ENCODE results near the gene KCNA3.

Gene KCNA3

GRCh38 chr1:110648417-110648816, 26.3 kb downstream of the KCNA3 start:
- Histone ChIP-seq H3K27ac (ENCODE audit: low read depth, low read length) (no peak overlapping the region), H3K4me1 (ENCODE audit: control insufficient read depth, insufficient read depth, low read length) (no peaks in the 10 kb centered on the region), H3K36me3 (ENCODE audit: control insufficient read depth, insufficient read depth, low read length) (no peaks in the 10 kb centered on the region), H3K27me3 (ENCODE audit: control insufficient read depth, insufficient read depth, low read length) (no peaks in the 10 kb centered on the region), H3K9ac (ENCODE audit: low read length) (no peak overlapping the region), H3K4me3 (ENCODE audit: low read length) (no peak overlapping the region)

- Histone ChIP-seq H3K36me3 (ENCODE audit: control insufficient read depth, insufficient read depth, low read length) (no peaks in the 10 kb centered on the region), H3K9ac (ENCODE audit: low read length) (no peak overlapping the region), H3K4me1 (ENCODE audit: control insufficient read depth, insufficient read depth, low read length) (no peaks in the 10 kb centered on the region), H3K27me3 (ENCODE audit: control insufficient read depth, insufficient read depth, low read length) (no peaks in the 10 kb centered on the region), H3K27ac (ENCODE audit: low read depth, low read length) (no peak overlapping the region), H3K4me3 (ENCODE audit: low read length) (no peak overlapping the region)
Observed at GRCh38 chr1:110647254-110647891, 27.4 kb downstream of the KCNA3 start.

DNA sequence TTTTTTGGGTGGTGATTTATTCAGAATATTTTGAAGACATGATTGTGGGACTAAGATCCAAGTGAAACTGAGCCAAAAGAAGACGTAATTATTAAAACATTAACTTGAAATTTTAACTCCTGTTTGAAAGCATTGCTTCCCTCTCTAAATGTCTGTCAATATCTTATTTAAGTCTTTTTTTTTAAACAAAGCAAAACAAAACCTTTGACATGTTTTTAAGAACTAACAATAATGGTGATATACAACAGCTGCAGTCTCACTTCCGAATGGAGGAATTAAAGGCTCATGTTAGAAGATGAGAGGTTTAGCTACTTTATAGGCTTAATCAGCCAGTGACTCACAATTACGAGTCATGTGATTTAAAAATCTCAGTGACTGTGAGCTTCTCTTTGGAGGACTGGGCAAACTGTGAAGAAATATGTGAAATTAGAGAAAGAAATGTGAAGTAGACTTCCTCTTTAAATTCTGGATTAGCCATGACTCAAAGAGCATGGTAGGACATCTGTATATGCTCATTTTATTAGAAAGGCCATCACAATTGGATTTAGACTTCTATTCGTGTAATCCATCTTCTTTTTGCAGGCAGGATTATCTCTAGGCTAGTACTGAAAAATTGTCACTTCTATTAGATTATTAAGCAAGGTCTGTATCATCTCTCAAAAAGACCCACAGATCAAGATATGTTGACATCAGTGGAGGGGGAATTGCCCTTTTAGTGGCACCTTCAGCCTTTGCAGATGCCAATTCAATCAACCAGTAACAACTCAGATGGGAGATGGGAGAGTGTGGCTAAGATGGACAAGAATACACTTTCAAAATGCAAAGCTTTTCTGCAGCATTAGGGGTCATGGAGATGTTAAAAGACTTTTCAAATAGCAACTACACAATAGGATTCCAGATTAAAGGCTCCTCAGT, 28.7 kb downstream of the KCNA3 start:
- Histone ChIP-seq H3K4me1 (ENCODE audit: control insufficient read depth, insufficient read depth, low read length) (no peaks in the 10 kb centered on the region), H3K36me3 (ENCODE audit: control insufficient read depth, insufficient read depth, low read length) (no peaks in the 10 kb centered on the region), H3K4me3 (ENCODE audit: low read length) (no peak overlapping the region), H3K27me3 (ENCODE audit: control insufficient read depth, insufficient read depth, low read length) (no peaks in the 10 kb centered on the region), H3K9ac (ENCODE audit: low read length) (no peak overlapping the region), H3K27ac (ENCODE audit: low read depth, low read length) (no peak overlapping the region)

DNA sequence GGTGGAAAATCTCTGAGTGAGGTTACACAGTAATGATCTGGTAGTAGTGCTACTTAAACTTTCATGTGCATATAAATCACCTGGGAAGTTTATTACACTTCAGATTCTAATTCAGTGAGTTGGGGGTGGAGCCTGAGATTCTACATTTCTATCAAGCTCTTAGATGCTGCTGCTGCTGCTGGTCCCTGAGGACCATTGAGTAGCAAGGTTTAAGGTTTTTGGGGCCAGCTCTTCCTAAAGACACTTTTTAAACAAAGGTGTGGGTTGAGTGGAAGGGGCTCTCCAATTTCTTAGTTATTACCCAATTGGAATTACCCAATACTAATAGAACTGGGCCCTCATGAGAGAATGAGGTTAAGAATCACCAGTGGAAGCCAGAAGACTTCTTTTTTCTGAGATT, 29.5 kb downstream of the KCNA3 start:
- Histone ChIP-seq H3K27ac (ENCODE audit: low read depth, low read length) (no peak overlapping the region), H3K9ac (ENCODE audit: low read length) (no peak overlapping the region), H3K27me3 (ENCODE audit: control insufficient read depth, insufficient read depth, low read length) (no peaks in the 10 kb centered on the region), H3K4me3 (ENCODE audit: low read length) (no peak overlapping the region), H3K36me3 (ENCODE audit: control insufficient read depth, insufficient read depth, low read length) (no peaks in the 10 kb centered on the region), H3K4me1 (ENCODE audit: control insufficient read depth, insufficient read depth, low read length) (no peaks in the 10 kb centered on the region)

GRCh38 chr1:110643879-110644472, 30.8 kb downstream of the KCNA3 start:
- H3K4me3 ChIP-seq (ENCODE audit: low read length) = no peak overlapping the region
- no peak overlapping the region for H3K9ac ChIP-seq (ENCODE audit: low read length)
- no peaks in the 10 kb centered on the region for H3K27me3 ChIP-seq (ENCODE audit: control insufficient read depth, insufficient read depth, low read length)
- no peak overlapping the region for H3K27ac ChIP-seq (ENCODE audit: low read depth, low read length)
- H3K36me3 ChIP-seq (ENCODE audit: control insufficient read depth, insufficient read depth, low read length) = no peaks in the 10 kb centered on the region
- no peaks in the 10 kb centered on the region for H3K4me1 ChIP-seq (ENCODE audit: control insufficient read depth, insufficient read depth, low read length)

- no peaks in the 10 kb centered on the region for H3K4me1 ChIP-seq (ENCODE audit: control insufficient read depth, insufficient read depth, low read length)
- H3K27ac ChIP-seq (ENCODE audit: low read depth, low read length) = no peak overlapping the region
- no peaks in the 10 kb centered on the region for H3K36me3 ChIP-seq (ENCODE audit: control insufficient read depth, insufficient read depth, low read length)
- H3K27me3 ChIP-seq (ENCODE audit: control insufficient read depth, insufficient read depth, low read length) = no peaks in the 10 kb centered on the region
- no peak overlapping the region for H3K9ac ChIP-seq (ENCODE audit: low read length)
- no peak overlapping the region for H3K4me3 ChIP-seq (ENCODE audit: low read length)
Observed at GRCh38 chr1:110639724-110640386, 34.9 kb downstream of the KCNA3 start.

DNA sequence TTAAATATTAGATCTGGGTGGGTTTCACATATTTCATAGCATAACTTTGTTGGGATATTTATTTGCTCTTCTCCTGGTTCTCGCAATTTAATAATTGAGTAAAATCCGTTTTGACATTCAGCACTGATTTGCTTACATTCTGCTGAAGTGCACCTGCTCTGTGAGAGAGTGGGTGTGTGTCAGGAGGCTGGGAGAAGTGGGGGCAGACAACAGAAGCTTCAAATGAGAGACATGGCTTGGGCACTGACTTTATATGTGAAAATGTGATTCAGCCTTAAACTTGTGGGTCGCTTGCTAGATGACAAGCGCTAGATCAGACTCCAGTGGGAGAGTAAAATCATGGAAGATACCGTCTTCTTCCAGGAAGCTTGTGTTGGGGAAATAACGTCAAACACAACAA, 36.2 kb downstream of the KCNA3 start:
- no peaks in the 10 kb centered on the region for H3K27me3 ChIP-seq (ENCODE audit: control insufficient read depth, insufficient read depth, low read length)
- H3K36me3 ChIP-seq (ENCODE audit: control insufficient read depth, insufficient read depth, low read length) = no peaks in the 10 kb centered on the region
- no peak overlapping the region for H3K27ac ChIP-seq (ENCODE audit: low read depth, low read length)
- H3K9ac ChIP-seq (ENCODE audit: low read length) = no peak overlapping the region
- peaks cover 7% of the 10 kb centered on the region for H3K4me1 ChIP-seq (ENCODE audit: control insufficient read depth, insufficient read depth, low read length)
- H3K4me3 ChIP-seq (ENCODE audit: low read length) = no peak overlapping the region

- H3K36me3 ChIP-seq (ENCODE audit: control insufficient read depth, insufficient read depth, low read length) = no peaks in the 10 kb centered on the region
- no peak overlapping the region for H3K4me3 ChIP-seq (ENCODE audit: low read length)
- no peaks in the 10 kb centered on the region for H3K27me3 ChIP-seq (ENCODE audit: control insufficient read depth, insufficient read depth, low read length)
- H3K27ac ChIP-seq (ENCODE audit: low read depth, low read length) = no peak overlapping the region
- peaks cover 7% of the 10 kb centered on the region for H3K4me1 ChIP-seq (ENCODE audit: control insufficient read depth, insufficient read depth, low read length)
- no peak overlapping the region for H3K9ac ChIP-seq (ENCODE audit: low read length)
Observed at GRCh38 chr1:110638058-110638457, 36.7 kb downstream of the KCNA3 start.

DNA sequence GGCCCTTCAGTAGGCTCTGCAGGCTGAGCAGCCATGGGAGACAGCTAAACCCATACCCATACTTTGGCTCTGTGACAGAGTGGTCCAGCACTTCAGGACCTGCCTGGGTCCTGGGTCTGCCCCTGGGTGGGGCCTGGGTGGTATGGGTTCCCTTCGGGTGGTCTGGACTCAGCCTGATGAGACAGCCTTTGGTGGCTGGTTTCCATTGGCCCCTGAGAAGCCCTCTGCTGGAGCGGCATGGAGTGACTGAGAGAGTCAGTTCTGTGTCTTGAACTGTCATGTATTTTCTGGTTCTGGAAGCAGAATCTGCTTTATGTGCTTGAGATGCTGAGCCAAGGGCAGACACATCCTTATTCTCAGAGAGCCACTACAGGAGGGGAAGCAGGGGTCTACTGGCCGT, 37.3 kb downstream of the KCNA3 start:
- H3K27ac ChIP-seq (ENCODE audit: low read depth, low read length) = no peak overlapping the region
- peaks cover 7% of the 10 kb centered on the region for H3K4me1 ChIP-seq (ENCODE audit: control insufficient read depth, insufficient read depth, low read length)

GRCh38 chr1:110636149-110636935, 38.4 kb downstream of the KCNA3 start:
- H3K27me3 ChIP-seq (ENCODE audit: control insufficient read depth, insufficient read depth, low read length) = no peaks in the 10 kb centered on the region
- no peak overlapping the region for H3K9ac ChIP-seq (ENCODE audit: low read length)
- no peak overlapping the region for H3K4me3 ChIP-seq (ENCODE audit: low read length)
- no peak overlapping the region for H3K27ac ChIP-seq (ENCODE audit: low read depth, low read length)
- no peaks in the 10 kb centered on the region for H3K36me3 ChIP-seq (ENCODE audit: control insufficient read depth, insufficient read depth, low read length)
- peaks cover 7% of the 10 kb centered on the region for H3K4me1 ChIP-seq (ENCODE audit: control insufficient read depth, insufficient read depth, low read length)

More for the DNA sequence above, 37.3 kb downstream of the KCNA3 start:
- Histone ChIP-seq H3K4me3 (ENCODE audit: low read length) (no peak overlapping the region), H3K9ac (ENCODE audit: low read length) (no peak overlapping the region), H3K36me3 (ENCODE audit: control insufficient read depth, insufficient read depth, low read length) (no peaks in the 10 kb centered on the region), H3K27me3 (ENCODE audit: control insufficient read depth, insufficient read depth, low read length) (no peaks in the 10 kb centered on the region)

GRCh38 chr1:110635434-110635833, 39.3 kb downstream of the KCNA3 start:
- peaks cover 7% of the 10 kb centered on the region for H3K4me1 ChIP-seq (ENCODE audit: control insufficient read depth, insufficient read depth, low read length)
- no peak overlapping the region for H3K4me3 ChIP-seq (ENCODE audit: low read length)
- no peak overlapping the region for H3K27ac ChIP-seq (ENCODE audit: low read depth, low read length)
- H3K36me3 ChIP-seq (ENCODE audit: control insufficient read depth, insufficient read depth, low read length) = no peaks in the 10 kb centered on the region
- no peaks in the 10 kb centered on the region for H3K27me3 ChIP-seq (ENCODE audit: control insufficient read depth, insufficient read depth, low read length)
- no peak overlapping the region for H3K9ac ChIP-seq (ENCODE audit: low read length)

All from rectal smooth muscle tissue (tissue), 1 donor.